ENCODE results near the gene SRPX2. TPM values are rescaled to one million over a fixed set of nuclear protein-coding genes. Genes with fewer than 3 reads are reported as not detected.

SRPX2 gene
- total and polyA plus RNA-seq, 2 of the 13 experiments (the other 11 are each of a cell fraction or from before 2014, with no cell fraction given), result 1.5 to 6.7 TPM

GRCh38 chrX:100623001-100623400 is 21.0 kb upstream of the SRPX2 start:
- no peak for ATAC-seq
- ChIA-PET CTCF (ENCODE audit: low intra/inter-chr PET ratio, low total read pairs) (no interaction called here), POLR2A (no interaction called here)
- no peak for TF ChIP-seq MAX (IDR thresholded peaks at IDR 0.05)
- no peak for TF ChIP-seq IRF2 (CRISPR knock-in tag; IDR thresholded peaks at IDR 0.05)
- no peak for TF ChIP-seq ZFP90 (CRISPR knock-in tag; IDR thresholded peaks at IDR 0.05; ENCODE audit: borderline replicate concordance)
- no peak for TF ChIP-seq ZNF672 (CRISPR knock-in tag; IDR thresholded peaks at IDR 0.05)
- TF ChIP-seq HINFP (CRISPR knock-in tag; IDR thresholded peaks at IDR 0.05; ENCODE audit: low read depth), result no peak
- no peak for TF ChIP-seq TEAD2 (CRISPR knock-in tag; IDR thresholded peaks at IDR 0.05)
- TF ChIP-seq MTA3 (CRISPR knock-in tag; IDR thresholded peaks at IDR 0.05), result no peak
- no peak for TF ChIP-seq ZNF24 (IDR thresholded peaks at IDR 0.05)
- no peak for TF ChIP-seq ZNF629 (CRISPR knock-in tag; conservative IDR thresholded peaks at IDR 0.05)
- WGBS (ENCODE audit: low lambda C conversion rate), result 87% methylated on average over 4 of the region's 4 CpGs
- Histone ChIP-seq H3K36me3 (replicated peaks in 1 of 2; ENCODE audit: control insufficient read depth in 1 of 2, insufficient read depth in 2 of 2, low read length in 2 of 2) (no peaks in the 10 kb centered on the region), H3K79me2 (ENCODE audit: insufficient read depth, low read length) (no peaks in the 10 kb centered on the region), H3K4me1 (ENCODE audit: insufficient read depth, low read length) (no peaks in the 10 kb centered on the region), H2AFZ (ENCODE audit: low read length) (no peak overlapping the region), H3K27me3 (ENCODE audit: control insufficient read depth in 1 of 2, insufficient read depth in 2 of 2, low read length in 2 of 2) (no peaks in the 10 kb centered on the region), H3K4me2 (ENCODE audit: low read depth, low read length) (no peak overlapping the region), H3K27ac (ENCODE audit: extremely low read length, insufficient read depth, low read length) (no peak overlapping the region), H3K9me3 (ENCODE audit: low read length) (no peaks in the 10 kb centered on the region), H3K9ac (ENCODE audit: insufficient read depth, low read depth, low read length) (no peak overlapping the region), H3K4me3 (replicated peaks in 1 of 3; ENCODE audit: insufficient read depth in 1 of 3, low read depth in 2 of 3, low read length in 3 of 3) (no peak overlapping the region), H4K20me1 (ENCODE audit: insufficient read depth, low read length) (no peaks in the 10 kb centered on the region)
- BruUV-seq (replicated peaks), result no TSS peak
- in situ Hi-C loops (cut with HindIII; ENCODE audit: extremely low pct_ligation_motif_present, low pct_unique_long_range_greater_than_20kb), result no loop called here
- DNase-seq (ENCODE audit: low spot score), result no peak
- intact Hi-C loops (cut with micrococcal nuclease; ENCODE audit: unreplicated experiment), result no loop called here
- no peak for FAIRE-seq
